Measurements from ENCODE around the gene YPEL5.
A peak's percentile ranks its signal among the peaks of the same experiment; 100 is the strongest.
"Not testable (repeated sequence)": the region's sequence is repeated elsewhere in the genome, so short reads cannot be mapped to it uniquely, and the experiment has no call there.

YPEL5 gene

GRCh38 chr2:30115981-30116285 is 30.9 kb upstream of the YPEL5 start:
- no peak overlapping the region for H3K27ac Mint-ChIP-seq
- H3K27me3 Mint-ChIP-seq: no peaks in the 10 kb centered on the region
- H3K4me1 Mint-ChIP-seq: peaks cover 5% of the 10 kb centered on the region
- no peak overlapping the region for H3K4me3 Mint-ChIP-seq
- H3K36me3 Mint-ChIP-seq: no peaks in the 10 kb centered on the region
- no peaks in the 10 kb centered on the region for H3K9me3 Mint-ChIP-seq

- H3K27ac Mint-ChIP-seq: no peak overlapping the region
- H3K4me3 Mint-ChIP-seq: no peak overlapping the region
- H3K9me3 Mint-ChIP-seq: no peaks in the 10 kb centered on the region
- no peaks in the 10 kb centered on the region for H3K27me3 Mint-ChIP-seq
- peaks cover 2% of the 10 kb centered on the region for H3K36me3 Mint-ChIP-seq
- H3K4me1 Mint-ChIP-seq: no peaks in the 10 kb centered on the region
Observed at GRCh38 chr2:30122362-30122761, 24.4 kb upstream of the YPEL5 start.

GRCh38 chr2:30127016-30127893 is 19.6 kb upstream of the YPEL5 start:
- Mint-ChIP-seq H3K36me3 (peaks cover 2% of the 10 kb centered on the region), H3K4me3 (no peak overlapping the region), H3K4me1 (no peaks in the 10 kb centered on the region), H3K9me3 (no peaks in the 10 kb centered on the region), H3K27ac (no peak overlapping the region), H3K27me3 (no peaks in the 10 kb centered on the region)

- no peak overlapping the region for H3K4me3 Mint-ChIP-seq
- H3K27me3 Mint-ChIP-seq: no peaks in the 10 kb centered on the region
- H3K27ac Mint-ChIP-seq: no peak overlapping the region
- H3K4me1 Mint-ChIP-seq: peaks cover 8% of the 10 kb centered on the region
- no peaks in the 10 kb centered on the region for H3K36me3 Mint-ChIP-seq
- no peaks in the 10 kb centered on the region for H3K9me3 Mint-ChIP-seq
Observed at GRCh38 chr2:30134582-30134981, 12.2 kb upstream of the YPEL5 start.

GRCh38 chr2:30135541-30135940 is 11.3 kb upstream of the YPEL5 start:
- Mint-ChIP-seq H3K27ac (no peak overlapping the region), H3K4me1 (peaks cover 14% of the 10 kb centered on the region), H3K27me3 (no peaks in the 10 kb centered on the region), H3K36me3 (no peaks in the 10 kb centered on the region), H3K4me3 (no peak overlapping the region), H3K9me3 (no peaks in the 10 kb centered on the region)

GRCh38 chr2:30136764-30137444 is 9.9 kb upstream of the YPEL5 start:
- H3K4me3 Mint-ChIP-seq: no peak overlapping the region
- no peaks in the 10 kb centered on the region for H3K9me3 Mint-ChIP-seq
- no peaks in the 10 kb centered on the region for H3K27me3 Mint-ChIP-seq
- H3K4me1 Mint-ChIP-seq: peaks cover 21% of the 10 kb centered on the region
- H3K36me3 Mint-ChIP-seq: no peaks in the 10 kb centered on the region
- H3K27ac Mint-ChIP-seq: no peak overlapping the region

GRCh38 chr2:30139131-30139870 is 7.5 kb upstream of the YPEL5 start:
- H3K4me1 Mint-ChIP-seq: peaks cover 34% of the 10 kb centered on the region
- no peaks in the 10 kb centered on the region for H3K27me3 Mint-ChIP-seq
- H3K9me3 Mint-ChIP-seq: no peaks in the 10 kb centered on the region
- H3K27ac Mint-ChIP-seq: peak overlapping the region; percentile 85
- H3K36me3 Mint-ChIP-seq: no peaks in the 10 kb centered on the region
- H3K4me3 Mint-ChIP-seq: peak overlapping the region; percentile 45

- H3K4me1 Mint-ChIP-seq: peaks cover 48% of the 10 kb centered on the region
- peak overlapping the region; percentile 3 for H3K27ac Mint-ChIP-seq
Observed at GRCh38 chr2:30141136-30141535, 5.7 kb upstream of the YPEL5 start.

GRCh38 chr2:30144260-30144659 is 2.5 kb upstream of the YPEL5 start:
- Mint-ChIP-seq H3K4me1 (peaks cover 59% of the 10 kb centered on the region), H3K4me3 (no peak overlapping the region), H3K36me3 (peaks cover 3% of the 10 kb centered on the region), H3K27me3 (no peaks in the 10 kb centered on the region), H3K9me3 (no peaks in the 10 kb centered on the region), H3K27ac (peak overlapping the region; percentile 6)

More at GRCh38 chr2:30141136-30141535, 5.7 kb upstream of the YPEL5 start:
- H3K9me3 Mint-ChIP-seq: no peaks in the 10 kb centered on the region
- H3K27me3 Mint-ChIP-seq: no peaks in the 10 kb centered on the region
- H3K36me3 Mint-ChIP-seq: no peaks in the 10 kb centered on the region
- no peak overlapping the region for H3K4me3 Mint-ChIP-seq

- H3K4me3 Mint-ChIP-seq: peak overlapping the region; percentile 12
Observed at GRCh38 chr2:30144951-30145350, 1.9 kb upstream of the YPEL5 start.

GRCh38 chr2:30145826-30146336 is 926 bp upstream of the YPEL5 start:
- Mint-ChIP-seq H3K27me3 (no peaks in the 10 kb centered on the region), H3K9me3 (no peaks in the 10 kb centered on the region), H3K27ac (peak overlapping the region; percentile 98), H3K36me3 (peaks cover 8% of the 10 kb centered on the region), H3K4me1 (peaks cover 66% of the 10 kb centered on the region), H3K4me3 (peak overlapping the region; percentile 86)

More at GRCh38 chr2:30144951-30145350, 1.9 kb upstream of the YPEL5 start:
- H3K36me3 Mint-ChIP-seq, H3K27me3 Mint-ChIP-seq, H3K9me3 Mint-ChIP-seq: not testable (repeated sequence)
- Mint-ChIP-seq H3K4me1 (peaks cover 59% of the 10 kb centered on the region), H3K27ac (peak overlapping the region; percentile 88)

GRCh38 chr2:30147196-30147714 is 448 bp downstream of the YPEL5 start:
- Mint-ChIP-seq H3K27ac (no peak overlapping the region), H3K27me3 (no peaks in the 10 kb centered on the region), H3K4me3 (peak overlapping the region; percentile 85), H3K9me3 (no peaks in the 10 kb centered on the region), H3K36me3 (peaks cover 8% of the 10 kb centered on the region), H3K4me1 (peaks cover 68% of the 10 kb centered on the region)

- Mint-ChIP-seq H3K4me1 (peaks cover 75% of the 10 kb centered on the region), H3K9me3 (no peaks in the 10 kb centered on the region), H3K4me3 (peak overlapping the region; percentile 85), H3K27me3 (no peaks in the 10 kb centered on the region), H3K27ac (peak overlapping the region; percentile 77), H3K36me3 (peaks cover 8% of the 10 kb centered on the region)
Observed at GRCh38 chr2:30147715-30148610, 1.2 kb downstream of the YPEL5 start.

- peaks cover 77% of the 10 kb centered on the region for H3K4me1 Mint-ChIP-seq
- H3K4me3 Mint-ChIP-seq: peak overlapping the region; percentile 85
- no peaks in the 10 kb centered on the region for H3K27me3 Mint-ChIP-seq
- no peak overlapping the region for H3K27ac Mint-ChIP-seq
- H3K9me3 Mint-ChIP-seq: no peaks in the 10 kb centered on the region
- H3K36me3 Mint-ChIP-seq: peaks cover 8% of the 10 kb centered on the region
Observed at GRCh38 chr2:30148850-30149249, 2.0 kb downstream of the YPEL5 start.

- Mint-ChIP-seq H3K27me3 (no peaks in the 10 kb centered on the region), H3K4me3 (peak overlapping the region; percentile 47), H3K9me3 (no peaks in the 10 kb centered on the region), H3K36me3 (peaks cover 10% of the 10 kb centered on the region), H3K4me1 (peaks cover 78% of the 10 kb centered on the region), H3K27ac (peak overlapping the region; percentile 55)
Observed at GRCh38 chr2:30149513-30149912, 2.7 kb downstream of the YPEL5 start.
